MCF 10A (cell line): ENCODE measurements around the gene NBEAL2. TPM values are rescaled to one million over a fixed set of nuclear protein-coding genes. Genes with fewer than 3 reads are reported as not detected.

Experiments used
- BruUV-seq: library from RNA; stranded (reverse); fragments of 400-500 nt; replicated peaks from 2 replicates; lab custom pipeline; 2021; lab: Mats Ljungman, UMichigan
- CTCF ChIA-PET: fragments of 300-600 bp; sonication (Branson Sonifier 250); formaldehyde crosslinking; extraction: SDS; loops from one replicate; lab custom pipeline; 2021; ENCODE audit warnings: antibody characterized with exemption, inconsistent platforms; lab: Yijun Ruan, JAX
- POLR2A ChIA-PET: fragments of 300-600, 350-650 bp; sonication (Branson Sonifier 250); formaldehyde crosslinking; extraction: SDS; loops from one replicate; lab custom pipeline; 2020; ENCODE audit warnings: antibody characterized with exemption, inconsistent platforms; lab: Yijun Ruan, JAX
- DNase-seq: peaks from one replicate; pipeline ENCODE4 v3.0.0-alpha.2; 2018; ENCODE audit not compliant: unreplicated experiment
- H3K27ac Mint-ChIP-seq: one replicate; pipeline ENCODE4 v1.8.0; 2022; ENCODE audit warnings: mild to moderate bottlenecking, low read depth, mixed read lengths; ENCODE audit not compliant: unreplicated experiment
- H3K27me3 Mint-ChIP-seq: one replicate; pipeline ENCODE4 v1.8.0; 2022; ENCODE audit warnings: mixed read lengths; ENCODE audit not compliant: insufficient read depth, unreplicated experiment
- H3K36me3 Mint-ChIP-seq: one replicate; pipeline ENCODE4 v1.8.0; 2022; ENCODE audit warnings: mild to moderate bottlenecking, moderate library complexity, mixed read lengths; ENCODE audit not compliant: insufficient read depth, unreplicated experiment
- H3K4me1 Mint-ChIP-seq: one replicate; pipeline ENCODE4 v1.8.0; 2022; ENCODE audit warnings: mixed read lengths; ENCODE audit not compliant: insufficient read depth, unreplicated experiment
- H3K4me3 Mint-ChIP-seq: one replicate; pipeline ENCODE4 v1.8.0; 2022; ENCODE audit warnings: mild to moderate bottlenecking, moderate library complexity, mixed read lengths; ENCODE audit not compliant: unreplicated experiment
- H3K9me3 Mint-ChIP-seq: one replicate; pipeline ENCODE4 v1.8.0; 2022; ENCODE audit warnings: mixed read lengths; ENCODE audit not compliant: unreplicated experiment
- CTCF ChIP-seq: fragments of 200-600 bp; IDR thresholded peaks from one replicate; pipeline ENCODE4 v1.8.0; 2022; ENCODE audit warnings: antibody characterized with exemption, mild to moderate bottlenecking; ENCODE audit not compliant: unreplicated experiment
- intact Hi-C: fragments of 100-400 bp; cut with micrococcal nuclease; formaldehyde crosslinking; loops from 2 replicates; pipeline ENCODE4 v1.14.1; 2022
- total RNA-seq: library from RNA; stranded (reverse); gene quantifications from 2 replicates; pipeline ENCODE4 v1.2.3, GENCODE V29; 2022

Gene NBEAL2
- total RNA-seq, 1 experiment from 2014 or later = 14.2 TPM

- ChIA-PET CTCF (no interaction called here), POLR2A (no interaction called here)
- no TSS peak for BruUV-seq
- Mint-ChIP-seq H3K27me3 (no peaks in the 10 kb centered on the region), H3K9me3 (no peaks in the 10 kb centered on the region), H3K36me3 (peaks cover 51% of the 10 kb centered on the region), H3K27ac (no peak overlapping the region), H3K4me3 (no peak overlapping the region), H3K4me1 (peaks cover 5% of the 10 kb centered on the region)
- TF ChIP-seq CTCF = no peak
- no peak for DNase-seq
- intact Hi-C loops = no loop called here
Measured at GRCh38 chr3:47057212-47057671, 77.8 kb downstream of the NBEAL2 start.

Other genes starting within 250 kb of the NBEAL2 start
- not detected in 2 replicates for gene MYL3, start 116.2 kb upstream of the NBEAL2 start, total RNA-seq
- not detected in 2 replicates for gene PTH1R, start 101.9 kb upstream of the NBEAL2 start, total RNA-seq
- 43.9 and 45.9 TPM in 2 replicates for gene CCDC12, start 2.9 kb upstream of the NBEAL2 start, total RNA-seq
- gene SETD2, start 184.4 kb downstream of the NBEAL2 start, total RNA-seq = 35.8 and 38.0 TPM in 2 replicates